ENCODE data around the gene GSK3B. TPM values are rescaled to one million over a fixed set of nuclear protein-coding genes. Genes with fewer than 3 reads are reported as not detected.

Gene GSK3B
- total and polyA plus RNA-seq, 10 of the 15 experiments (the other 5 are each of a cell fraction or from before 2014, with no cell fraction given) = 8.5 to 49.8 (median 25.5) TPM

GRCh38 chr3:120130656-120131055 lies 36.4 kb upstream of the GSK3B start:
- TF ChIP-seq SMARCA5 (IDR thresholded peaks at IDR 0.05) = no peak
- no peak for TF ChIP-seq ZBED1 (IDR thresholded peaks at IDR 0.05; ENCODE audit: borderline replicate concordance)
- no peak for TF ChIP-seq ZNF687 (IDR thresholded peaks at IDR 0.05)
- FAIRE-seq = no peak
- intact Hi-C loops (cut with micrococcal nuclease; ENCODE audit: unreplicated experiment) (no loop called here), in situ Hi-C loops (cut with MboI) (no loop called here)
- Histone ChIP-seq H3K79me2 (ENCODE audit: control insufficient read depth, insufficient read depth, low read length) (no peaks in the 10 kb centered on the region), H3K27ac (ENCODE audit: control insufficient read depth, insufficient read depth) (no peak overlapping the region), H2AFZ (ENCODE audit: control insufficient read depth, low read depth, low read length) (no peak overlapping the region), H4K20me1 (ENCODE audit: control insufficient read depth, insufficient read depth) (no peaks in the 10 kb centered on the region; the same call in 1 of the 2 replicates), H3K27me3 (replicated peaks in 1 of 2; ENCODE audit: control insufficient read depth in 2 of 2, insufficient read depth in 2 of 2, low read length in 1 of 2) (no peaks in the 10 kb centered on the region), H3K4me3 (no peak overlapping the region), H3K36me3 (ENCODE audit: control insufficient read depth in 2 of 2, insufficient read depth in 2 of 2, low read length in 1 of 2) (no peaks in the 10 kb centered on the region), H3K9ac (ENCODE audit: control insufficient read depth, insufficient read depth, low read length) (no peak overlapping the region), H3K4me2 (ENCODE audit: control insufficient read depth, insufficient read depth) (no peak overlapping the region), H3K4me1 (ENCODE audit: control insufficient read depth, insufficient read depth, low read length) (no peaks in the 10 kb centered on the region), H3K9me3 (replicated peaks; ENCODE audit: control insufficient read depth, insufficient read depth, low read length) (no peaks in the 10 kb centered on the region)
- ChIA-PET CTCF (interaction anchor here (1.7 to 2.6 kb wide), 3 partner anchors 17 to 239 kb away, joined by 5 to 7 read pairs (median 7); no protein-coding TSS in a partner anchor), POLR2A (interaction anchor here (0.7 kb wide), 1 partner anchor 32 kb away, joined by 3 read pairs; no protein-coding TSS in a partner anchor), RAD21 (ENCODE audit: unreplicated experiment) (no interaction called here), SMC1A (ENCODE audit: uncharacterized antibody, unreplicated experiment) (no interaction called here)
- ATAC-seq = no peak
- DNase-seq (ENCODE audit: low read depth, low spot score) = no peak
- BruUV-seq (replicated peaks) = no TSS peak
- WGBS (ENCODE audit: insufficient coverage, insufficient replicate concordance, low lambda C conversion rate, missing lambda C conversion rate) = 67% methylated on average over 3 of the region's 3 CpGs
